ENCODE measurements around the gene FBXL17.

Gene FBXL17

GRCh38 chr5:107937204-107937603 is 444.7 kb downstream of the FBXL17 start:
- H3K4me3 ChIP-seq (ENCODE audit: low read length, poor library complexity, severe bottlenecking): no peak overlapping the region

DNA sequence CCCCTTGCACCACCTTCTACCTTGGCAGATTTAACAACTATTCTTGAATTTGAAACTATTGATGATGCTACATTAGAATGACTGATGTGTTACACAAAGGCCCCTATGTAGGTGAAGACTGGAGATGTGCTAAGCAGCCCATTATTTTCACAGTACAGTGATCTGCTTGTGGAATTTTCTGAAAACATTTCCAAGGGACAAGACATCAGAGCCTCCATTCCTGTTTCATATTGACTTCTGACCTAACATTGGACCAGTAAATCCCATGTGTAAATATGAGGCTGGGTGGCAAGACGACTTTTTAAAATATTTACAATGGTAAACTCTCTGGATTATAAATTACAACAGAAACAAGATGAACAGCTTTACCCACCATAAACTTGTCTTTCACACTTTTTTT is 445.4 kb downstream of the FBXL17 start:
- H3K36me3 ChIP-seq (ENCODE audit: insufficient read depth, low read length): no peaks in the 10 kb centered on the region
- H3K9me2 ChIP-seq (replicated peaks; ENCODE audit: low read depth, low read length): no peaks in the 10 kb centered on the region
- H3K4me1 ChIP-seq (ENCODE audit: insufficient read depth, low read length, poor library complexity, severe bottlenecking): no peaks in the 10 kb centered on the region
- H3K4me3 ChIP-seq (ENCODE audit: low read length, poor library complexity, severe bottlenecking): no peak overlapping the region
- TF ChIP-seq CTCF (conservative IDR thresholded peaks at IDR 0.05; ENCODE audit: low read length): no peak
- TF ChIP-seq EZH2phosphoT487 (IDR thresholded peaks at IDR 0.05; ENCODE audit: borderline replicate concordance): no peak
- no peaks in the 10 kb centered on the region for H4K20me1 ChIP-seq (ENCODE audit: insufficient read depth, low read length, poor library complexity, severe bottlenecking)
- H3K9me3 ChIP-seq (ENCODE audit: insufficient read depth, low read depth, low read length): no peaks in the 10 kb centered on the region
- H3K79me2 ChIP-seq (ENCODE audit: insufficient read depth, low read length): no peaks in the 10 kb centered on the region
- H3K9ac ChIP-seq (ENCODE audit: low read depth, low read length, poor library complexity, severe bottlenecking): no peak overlapping the region
- no peak overlapping the region for H2AFZ ChIP-seq (ENCODE audit: low read length)
- no peaks in the 10 kb centered on the region for H3F3A ChIP-seq (ENCODE audit: low read depth)
- no peaks in the 10 kb centered on the region for H3K27me3 ChIP-seq (ENCODE audit: insufficient read depth, low read length, poor library complexity, severe bottlenecking)
- H3K4me2 ChIP-seq (ENCODE audit: low read depth, low read length, poor library complexity, severe bottlenecking): no peak overlapping the region

More at GRCh38 chr5:107937204-107937603, 444.7 kb downstream of the FBXL17 start:
- Histone ChIP-seq H3F3A (ENCODE audit: low read depth) (no peaks in the 10 kb centered on the region), H3K9me2 (replicated peaks; ENCODE audit: low read depth, low read length) (no peaks in the 10 kb centered on the region), H4K20me1 (ENCODE audit: insufficient read depth, low read length, poor library complexity, severe bottlenecking) (no peaks in the 10 kb centered on the region), H3K4me2 (ENCODE audit: low read depth, low read length, poor library complexity, severe bottlenecking) (no peak overlapping the region), H3K9me3 (ENCODE audit: insufficient read depth, low read depth, low read length) (no peaks in the 10 kb centered on the region), H3K36me3 (ENCODE audit: insufficient read depth, low read length) (no peaks in the 10 kb centered on the region), H3K79me2 (ENCODE audit: insufficient read depth, low read length) (no peaks in the 10 kb centered on the region), H2AFZ (ENCODE audit: low read length) (no peak overlapping the region), H3K4me1 (ENCODE audit: insufficient read depth, low read length, poor library complexity, severe bottlenecking) (no peaks in the 10 kb centered on the region), H3K9ac (ENCODE audit: low read depth, low read length, poor library complexity, severe bottlenecking) (no peak overlapping the region), H3K27me3 (ENCODE audit: insufficient read depth, low read length, poor library complexity, severe bottlenecking) (no peaks in the 10 kb centered on the region)
- TF ChIP-seq CTCF (conservative IDR thresholded peaks at IDR 0.05; ENCODE audit: low read length) (no peak), EZH2phosphoT487 (IDR thresholded peaks at IDR 0.05; ENCODE audit: borderline replicate concordance) (no peak)

DNA sequence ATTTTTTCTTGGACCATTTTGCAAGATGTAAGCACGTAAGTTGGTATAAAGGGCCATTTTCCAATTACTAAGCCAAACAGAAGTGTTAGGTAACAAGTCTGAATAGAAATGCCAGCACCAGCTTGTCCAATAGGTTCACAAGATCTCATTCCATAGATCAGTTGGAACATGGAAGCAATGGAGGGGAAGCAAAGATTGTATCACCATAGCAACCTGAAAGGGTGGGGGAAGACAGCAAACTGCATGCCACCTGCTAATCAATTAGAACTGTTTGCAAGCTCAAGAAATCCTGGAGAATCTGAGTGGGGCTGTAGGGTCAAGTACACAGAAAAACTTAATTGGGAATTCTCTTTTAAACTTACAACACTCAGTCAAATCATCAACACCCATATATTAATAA is 446.3 kb downstream of the FBXL17 start:
- H2AFZ ChIP-seq (ENCODE audit: low read length): no peak overlapping the region
- no peak overlapping the region for H3K9ac ChIP-seq (ENCODE audit: low read depth, low read length, poor library complexity, severe bottlenecking)
- H3K4me2 ChIP-seq (ENCODE audit: low read depth, low read length, poor library complexity, severe bottlenecking): no peak overlapping the region

More for the DNA sequence above, 446.3 kb downstream of the FBXL17 start:
- TF ChIP-seq EZH2phosphoT487 (IDR thresholded peaks at IDR 0.05; ENCODE audit: borderline replicate concordance) (no peak), CTCF (conservative IDR thresholded peaks at IDR 0.05; ENCODE audit: low read length) (no peak)
- Histone ChIP-seq H3K36me3 (ENCODE audit: insufficient read depth, low read length) (no peaks in the 10 kb centered on the region), H3K9me3 (ENCODE audit: insufficient read depth, low read depth, low read length) (no peaks in the 10 kb centered on the region), H4K20me1 (ENCODE audit: insufficient read depth, low read length, poor library complexity, severe bottlenecking) (no peaks in the 10 kb centered on the region), H3F3A (ENCODE audit: low read depth) (no peaks in the 10 kb centered on the region), H3K4me1 (ENCODE audit: insufficient read depth, low read length, poor library complexity, severe bottlenecking) (no peaks in the 10 kb centered on the region), H3K27me3 (ENCODE audit: insufficient read depth, low read length, poor library complexity, severe bottlenecking) (no peaks in the 10 kb centered on the region), H3K9me2 (replicated peaks; ENCODE audit: low read depth, low read length) (no peaks in the 10 kb centered on the region), H3K79me2 (ENCODE audit: insufficient read depth, low read length) (no peaks in the 10 kb centered on the region), H3K4me3 (ENCODE audit: low read length, poor library complexity, severe bottlenecking) (no peak overlapping the region)
